UCSD-AML1 (cell line): ENCODE data around the gene DFFB.
A peak's percentile ranks its signal among the peaks of the same experiment; 100 is the strongest.

Experiments
- DNase-seq: peaks from one replicate; lab custom pipeline; 2025; ENCODE audit not compliant: unreplicated experiment; lab: John Stamatoyannopoulos, UW

Gene DFFB

DNA sequence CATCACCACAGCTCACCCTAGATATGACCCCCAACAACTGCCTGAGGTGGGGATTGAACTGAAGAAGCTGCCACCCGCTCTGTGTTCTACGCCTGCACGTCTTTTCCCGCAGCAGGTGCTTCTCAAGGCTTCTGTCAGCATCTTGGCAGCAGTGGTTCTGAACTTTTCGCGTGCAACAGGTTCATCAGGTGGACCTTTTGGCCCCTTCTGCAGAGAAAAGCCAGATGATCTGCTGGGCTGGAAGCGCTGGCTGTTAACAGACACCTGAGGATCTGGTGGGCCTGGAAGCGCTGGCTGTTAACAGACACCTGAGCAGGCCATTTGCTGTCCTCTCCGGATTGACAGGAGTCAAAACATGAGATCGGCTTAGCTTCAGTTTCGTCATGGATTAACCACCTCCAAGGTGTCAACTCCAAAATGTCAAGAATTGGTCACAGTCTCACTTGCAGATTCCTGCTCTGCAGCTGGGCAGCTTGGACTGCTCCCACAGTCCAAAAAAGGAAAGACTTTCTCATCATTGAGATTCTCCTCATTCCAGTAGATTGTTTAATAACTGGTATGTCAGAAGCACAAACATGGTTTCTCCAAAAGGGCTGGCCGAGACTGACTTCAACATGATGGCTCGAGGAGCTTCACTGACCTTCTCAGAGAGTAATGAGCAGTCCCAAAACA lies 38.1 kb downstream of the DFFB start:
- DNase-seq: no peak

DNA sequence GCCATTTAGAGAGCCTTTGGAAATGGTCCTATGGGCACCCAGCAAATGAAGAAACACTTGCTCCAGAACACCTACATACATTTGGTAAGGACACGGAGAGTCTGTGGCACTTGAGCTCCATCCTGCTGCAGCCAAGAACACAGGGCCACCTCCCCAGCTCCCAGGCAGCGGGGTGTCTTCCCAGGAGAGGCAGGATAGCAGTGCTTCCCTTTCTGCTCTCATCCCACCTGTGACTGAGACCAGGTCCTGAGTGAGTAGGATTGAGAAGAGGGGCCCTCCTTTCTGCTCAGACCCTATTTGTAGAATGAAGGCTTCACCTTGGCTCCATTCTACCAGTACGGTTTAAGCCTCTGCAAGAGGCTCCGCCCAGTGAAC lies 38.7 kb downstream of the DFFB start:
- no peak for DNase-seq

DNA sequence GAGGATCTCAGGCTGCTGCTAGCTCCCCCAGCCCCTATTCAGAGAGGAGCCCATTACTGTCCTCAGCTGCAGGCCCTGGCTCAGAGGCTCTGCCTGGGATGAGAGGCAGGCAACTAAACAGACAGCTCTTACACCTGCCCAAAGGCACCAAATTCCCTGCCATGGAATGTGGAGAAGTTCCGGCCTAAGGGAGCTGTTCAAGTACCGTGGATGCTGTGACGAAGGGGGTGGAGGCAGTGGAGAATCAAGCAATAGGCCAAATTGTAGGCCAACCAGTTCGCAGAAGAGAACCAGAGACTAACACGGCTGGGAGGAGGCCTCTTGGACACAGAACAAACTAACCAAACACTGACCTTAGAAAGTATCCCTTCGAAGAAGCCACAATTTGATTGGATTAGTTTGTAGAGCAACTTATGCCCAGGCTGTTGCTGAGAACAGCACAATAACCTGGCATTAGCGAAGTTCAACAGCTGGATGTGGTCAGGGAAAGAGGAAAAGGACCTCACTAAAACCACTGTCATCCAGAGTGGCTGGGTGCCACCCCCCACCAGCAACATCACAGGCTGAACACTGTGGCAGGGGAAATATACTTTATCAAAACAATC lies 39.2 kb downstream of the DFFB start:
- DNase-seq: peak; percentile 51

DNA sequence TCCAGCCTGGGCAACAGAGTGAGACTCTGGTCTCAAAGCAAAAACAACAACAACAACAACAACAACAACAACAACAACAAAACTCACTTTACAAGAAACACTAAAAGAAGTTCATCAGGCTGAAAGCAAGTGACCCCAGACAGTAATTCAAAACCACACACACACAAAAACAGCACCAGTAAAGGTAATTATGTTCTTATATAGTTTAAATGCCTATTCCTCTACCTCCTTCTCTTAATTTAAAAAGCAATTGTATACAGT lies 41.1 kb downstream of the DFFB start:
- no peak for DNase-seq

DNA sequence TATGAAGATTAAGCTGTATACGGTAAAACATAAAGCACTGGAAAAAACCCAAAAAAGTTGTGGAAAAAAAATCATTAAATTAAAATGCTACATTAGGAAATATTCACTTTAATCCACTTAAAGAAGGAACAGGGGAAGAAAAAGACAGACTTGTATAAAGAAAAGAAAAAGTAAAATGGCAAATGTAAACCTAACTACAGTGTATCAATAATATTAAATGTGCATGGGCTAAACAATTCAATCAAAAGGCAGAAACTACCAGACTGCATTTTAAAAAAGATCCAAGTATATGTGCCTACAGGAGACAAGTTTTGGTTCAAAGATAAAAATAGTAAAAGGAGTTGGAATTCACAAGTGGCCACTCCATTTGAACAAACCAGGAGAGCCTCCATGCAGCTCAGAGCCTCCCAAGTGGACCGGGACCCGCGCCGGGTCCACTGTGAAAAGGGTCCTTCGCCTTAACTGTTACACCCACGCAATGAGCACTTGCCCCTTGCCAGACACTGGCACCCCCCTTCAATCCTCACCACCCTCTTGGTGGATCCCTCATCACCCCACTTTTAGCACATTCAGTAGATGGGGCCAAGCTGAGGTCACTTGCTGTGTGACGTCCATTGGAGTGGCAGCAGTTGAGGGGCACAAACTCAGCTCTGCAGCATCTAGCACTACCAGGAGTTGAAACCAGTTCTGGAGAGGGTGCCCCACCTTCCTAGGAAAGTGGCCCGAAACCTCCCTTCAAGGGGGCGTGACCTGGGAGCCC lies 41.9 kb downstream of the DFFB start:
- DNase-seq: no peak

DNA sequence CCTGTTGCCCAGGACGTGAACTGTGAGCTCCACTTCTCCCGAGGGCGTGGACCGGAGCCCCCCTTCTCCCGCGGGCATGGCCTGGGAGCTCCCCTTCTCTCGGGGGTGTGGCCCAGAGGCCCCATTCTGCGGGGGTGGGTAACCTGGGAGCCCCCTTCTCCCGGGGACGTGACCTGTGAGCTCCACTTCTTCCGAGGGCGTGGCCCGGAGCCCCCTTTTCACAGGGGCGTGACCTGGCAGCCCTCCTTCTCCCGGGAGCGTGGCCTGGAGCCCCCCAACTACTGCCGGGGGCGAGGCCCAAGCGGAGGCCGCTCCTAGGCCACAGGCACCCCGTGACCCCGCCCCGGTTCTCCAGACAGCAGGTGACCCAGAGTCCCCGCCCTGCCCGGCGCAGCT lies 42.5 kb downstream of the DFFB start:
- DNase-seq: peak; percentile 74

DNA sequence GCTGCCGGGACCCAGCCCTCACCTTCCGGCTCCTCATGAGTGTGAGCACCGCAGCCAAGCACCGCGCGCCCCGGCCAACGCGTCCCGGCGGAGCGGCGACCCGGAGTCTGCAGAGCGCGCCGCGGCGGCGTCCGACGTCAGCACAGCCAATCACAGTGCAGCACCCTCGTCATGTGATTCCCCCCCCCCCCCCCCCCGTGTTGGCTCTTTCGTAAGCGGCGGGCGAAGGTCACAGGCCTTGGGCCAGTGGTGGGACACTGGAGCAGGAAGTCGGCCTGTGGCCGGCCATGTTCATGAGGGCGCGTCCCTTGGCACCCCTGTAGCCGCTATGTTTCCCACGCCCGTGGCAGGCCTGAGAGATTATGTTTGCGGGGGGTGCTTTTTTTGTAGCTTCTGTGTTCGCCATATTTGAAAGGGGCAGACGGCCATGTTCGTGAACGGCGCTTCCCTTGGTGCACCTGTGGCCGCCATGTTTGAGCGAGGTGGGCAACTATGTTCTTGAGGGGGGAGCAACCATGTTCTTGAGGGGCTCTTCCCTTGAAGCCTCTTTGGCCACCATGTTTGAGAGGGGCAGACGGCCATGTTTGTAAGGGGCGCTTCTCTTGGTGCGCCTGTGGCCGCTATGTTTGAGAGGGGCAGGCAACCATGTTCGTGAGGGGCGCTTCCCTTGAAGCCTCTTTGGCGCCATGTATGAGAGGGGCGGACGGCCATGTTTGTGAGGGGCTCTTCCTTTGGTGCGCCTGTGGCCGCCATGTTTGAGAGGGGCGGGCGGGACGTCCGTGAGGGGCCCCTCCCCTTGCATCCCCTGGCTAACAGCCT lies 43.1 kb downstream of the DFFB start, which contains the start of gene C1orf174:
Gene C1orf174, minus strand, starts transcription at position 123 of the 819 bp plus-strand sequence. Its CDS starts 86 bp downstream, at position 37.
- peak; percentile 98 for DNase-seq

DNA sequence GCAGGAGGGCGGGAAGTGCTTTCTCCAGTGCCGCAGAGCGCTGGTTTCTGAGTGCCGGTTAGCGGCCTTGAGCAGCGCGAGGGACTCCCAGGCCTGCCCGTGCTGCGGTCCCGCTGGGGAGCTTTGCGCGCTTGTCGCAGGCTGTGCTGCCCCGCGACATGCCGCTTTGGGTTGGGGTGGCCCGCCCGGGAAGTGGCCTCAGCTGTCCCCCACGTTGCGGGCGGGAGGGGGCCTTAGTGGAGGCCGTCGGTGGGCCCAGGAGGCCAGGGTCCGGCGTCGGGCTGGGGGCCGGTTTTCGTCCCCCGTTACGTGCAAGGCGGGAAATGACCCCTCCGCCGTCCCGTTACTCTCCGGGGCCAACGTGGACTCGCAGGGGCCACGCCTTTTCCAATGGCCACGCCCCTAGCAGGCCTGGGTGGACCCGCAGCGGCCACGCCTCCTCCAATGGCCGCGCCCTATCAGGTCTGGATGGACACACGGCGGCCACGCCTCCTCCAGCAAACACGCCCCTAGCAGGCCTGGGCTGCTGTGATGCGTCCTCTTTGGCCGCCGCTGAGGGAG lies 43.8 kb downstream of the DFFB start:
- peak; percentile 97 for DNase-seq

DNA sequence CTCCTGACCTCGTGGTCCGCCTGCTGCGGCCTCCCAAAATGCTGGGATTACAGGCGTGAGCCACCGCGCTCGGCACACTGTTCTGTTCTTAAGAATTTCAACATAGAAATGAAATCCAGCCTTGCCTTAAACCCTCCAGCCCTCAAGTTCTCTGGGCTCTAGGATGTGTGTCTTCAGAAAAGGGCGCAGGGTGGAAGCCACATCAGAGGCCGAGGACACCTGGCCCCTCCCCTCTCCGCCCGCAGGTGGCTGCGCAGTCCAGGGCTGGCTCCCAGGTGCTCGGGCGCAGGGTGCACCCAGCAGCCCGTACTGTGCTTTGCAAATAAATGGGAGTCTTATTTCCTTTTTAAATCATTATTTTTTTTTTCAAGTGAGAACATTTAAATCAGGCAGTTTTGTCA lies 44.8 kb downstream of the DFFB start:
- DNase-seq: no peak

DNA sequence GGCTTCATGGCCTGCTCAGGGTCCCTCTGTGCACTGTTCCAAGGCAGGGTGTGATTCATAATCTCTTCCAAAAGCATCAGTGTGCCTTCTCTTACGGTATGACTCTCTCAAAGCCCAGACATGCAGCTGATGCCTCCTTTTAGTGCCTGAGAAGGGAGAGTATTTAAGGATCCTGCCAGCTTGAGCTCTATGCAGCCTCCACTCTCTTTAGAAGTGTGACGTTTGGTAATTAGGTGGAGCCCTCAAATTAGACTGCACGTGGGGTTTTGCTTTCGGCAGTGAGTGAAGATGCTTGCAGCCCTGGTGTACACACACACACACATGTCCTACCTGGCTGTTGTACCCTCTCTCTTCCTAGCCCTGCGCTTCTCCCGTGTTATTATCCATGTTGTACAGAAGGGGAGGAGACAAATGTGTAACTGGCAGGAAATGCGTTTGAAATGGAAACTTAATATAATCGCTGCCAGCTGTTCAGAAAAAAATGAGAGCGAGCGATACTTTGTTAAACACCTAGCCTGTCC lies 45.4 kb downstream of the DFFB start:
- no peak for DNase-seq

DNA sequence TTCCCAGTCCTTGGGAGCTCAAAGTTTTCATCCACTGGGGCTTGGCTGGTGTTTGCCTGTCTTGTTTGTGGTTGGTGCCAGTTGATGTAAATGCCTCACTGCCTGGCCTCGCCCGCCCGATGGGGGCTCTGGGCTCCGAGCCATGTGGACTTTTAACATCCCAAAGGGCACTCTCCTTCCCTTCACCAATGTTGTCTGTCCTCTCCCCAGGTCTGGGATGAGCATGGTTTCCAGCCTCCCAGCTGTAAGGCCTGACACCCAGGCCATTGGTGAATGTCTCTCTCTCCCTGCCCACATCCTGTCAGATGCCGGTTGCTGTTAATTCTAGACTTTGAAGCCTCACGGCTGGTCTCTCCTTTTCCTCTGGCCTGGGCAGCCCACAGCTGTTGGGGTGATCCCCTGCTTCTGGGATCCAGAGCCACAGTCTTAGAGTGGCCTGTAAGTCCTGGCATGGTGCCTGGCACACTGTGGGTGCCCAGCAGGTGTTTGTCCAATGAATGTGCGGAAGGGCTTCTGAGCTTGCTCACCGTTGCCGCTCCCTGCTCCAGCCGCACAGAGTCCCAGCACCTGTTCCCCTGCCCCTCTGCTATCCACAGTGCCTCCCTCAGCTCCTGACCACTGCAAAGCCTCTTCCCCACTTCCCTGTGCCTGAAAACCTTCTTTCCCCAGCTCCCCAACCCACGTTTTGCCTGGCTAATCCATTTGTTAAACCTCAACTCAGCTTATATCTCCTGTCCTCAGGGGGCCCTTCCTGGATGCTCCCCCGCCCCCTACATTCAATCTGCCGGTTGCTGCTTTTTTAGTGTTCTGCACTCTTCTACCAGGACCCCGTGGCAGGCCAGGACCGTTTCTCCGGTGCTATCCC lies 46.1 kb downstream of the DFFB start:
- peak; percentile 64 for DNase-seq

DNA sequence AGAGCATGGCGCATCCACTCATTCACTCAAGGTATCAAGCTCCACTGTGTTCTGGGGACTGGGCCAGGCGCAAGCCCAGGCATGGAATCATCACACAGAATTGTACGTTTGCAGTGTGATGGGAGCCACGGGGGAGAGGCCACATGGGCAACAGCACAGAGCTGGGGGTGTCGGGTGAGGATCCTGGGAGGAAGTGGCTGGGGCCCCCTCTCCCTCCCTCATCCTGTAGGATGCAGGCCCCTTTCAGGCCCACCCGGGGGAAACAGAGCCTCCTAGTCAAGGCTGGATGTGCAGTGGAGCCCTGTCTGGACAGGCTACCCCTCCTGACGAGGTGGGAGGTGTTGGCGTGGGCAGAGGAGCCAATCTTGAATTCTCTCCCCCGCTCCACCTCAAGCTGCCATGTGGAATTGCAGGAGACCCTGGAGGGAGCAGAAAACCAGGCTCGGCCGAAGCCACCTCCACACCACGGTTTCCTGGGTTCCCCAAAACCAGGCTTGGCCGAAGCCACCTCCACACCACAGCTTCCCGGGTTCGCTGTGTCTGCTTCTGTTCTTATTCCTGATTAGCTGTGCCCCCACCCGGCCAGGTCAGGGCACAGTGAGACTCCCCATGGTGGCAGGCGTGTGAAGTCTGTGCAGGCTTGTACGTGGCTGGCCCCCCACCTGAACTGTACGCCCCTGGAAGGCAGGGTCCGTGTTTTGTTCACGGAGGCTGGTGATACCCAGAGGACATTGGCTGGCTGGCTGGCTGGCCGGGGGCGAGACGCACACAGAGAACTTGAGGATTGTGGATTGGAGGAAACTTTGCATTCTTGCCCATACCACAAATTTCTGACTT lies 46.9 kb downstream of the DFFB start:
- DNase-seq: no peak

DNA sequence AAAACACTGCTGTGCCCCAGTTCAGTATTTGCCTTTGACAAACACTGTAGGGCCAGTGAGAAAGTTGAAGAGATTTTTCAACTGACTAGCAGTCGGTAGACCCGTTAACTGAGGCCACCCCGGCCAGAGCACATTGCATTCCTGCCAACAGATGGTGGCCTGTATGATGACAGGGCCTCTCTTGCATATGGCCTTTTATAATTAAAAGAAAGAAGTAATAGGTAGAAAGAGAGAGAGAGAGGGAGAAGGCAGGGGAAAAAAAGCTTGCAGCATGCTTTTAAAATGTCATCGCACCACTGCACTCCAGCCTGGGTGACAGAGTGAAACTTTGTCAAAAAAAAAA lies 47.5 kb downstream of the DFFB start:
- DNase-seq: no peak

DNA sequence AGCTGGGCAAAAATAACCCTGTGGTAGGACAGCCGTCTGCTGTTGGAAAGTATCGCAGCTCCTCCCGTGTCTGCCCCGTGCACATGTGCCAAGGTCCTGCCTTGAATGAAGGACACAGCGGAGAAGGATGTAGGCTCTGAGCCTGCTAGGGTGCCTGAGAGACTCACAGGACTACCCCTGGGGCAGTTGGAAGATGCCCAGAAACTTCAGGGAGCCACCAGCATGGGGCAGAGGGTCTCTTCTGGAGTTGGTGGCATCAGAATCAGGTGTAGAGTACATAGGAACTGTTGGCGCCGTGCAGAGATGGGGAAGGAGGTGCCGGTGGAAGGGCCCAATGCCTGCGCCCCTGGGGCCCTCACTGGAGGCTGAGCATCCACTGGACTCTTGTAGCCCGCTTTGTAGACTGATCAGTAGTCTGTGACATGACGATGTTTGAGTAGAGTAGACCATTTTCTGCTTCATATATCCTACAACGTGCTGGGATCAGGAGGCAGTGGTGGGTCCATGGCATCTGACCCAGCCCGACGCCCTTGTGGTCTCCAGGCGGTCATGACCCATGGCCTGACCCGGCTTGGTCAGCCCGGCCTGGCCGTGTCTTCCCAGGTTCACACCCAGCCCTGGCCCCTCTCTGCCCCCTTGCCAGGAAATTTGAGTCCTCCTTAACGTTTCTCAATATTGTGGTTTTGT lies 48.1 kb downstream of the DFFB start:
- no peak for DNase-seq

DNA sequence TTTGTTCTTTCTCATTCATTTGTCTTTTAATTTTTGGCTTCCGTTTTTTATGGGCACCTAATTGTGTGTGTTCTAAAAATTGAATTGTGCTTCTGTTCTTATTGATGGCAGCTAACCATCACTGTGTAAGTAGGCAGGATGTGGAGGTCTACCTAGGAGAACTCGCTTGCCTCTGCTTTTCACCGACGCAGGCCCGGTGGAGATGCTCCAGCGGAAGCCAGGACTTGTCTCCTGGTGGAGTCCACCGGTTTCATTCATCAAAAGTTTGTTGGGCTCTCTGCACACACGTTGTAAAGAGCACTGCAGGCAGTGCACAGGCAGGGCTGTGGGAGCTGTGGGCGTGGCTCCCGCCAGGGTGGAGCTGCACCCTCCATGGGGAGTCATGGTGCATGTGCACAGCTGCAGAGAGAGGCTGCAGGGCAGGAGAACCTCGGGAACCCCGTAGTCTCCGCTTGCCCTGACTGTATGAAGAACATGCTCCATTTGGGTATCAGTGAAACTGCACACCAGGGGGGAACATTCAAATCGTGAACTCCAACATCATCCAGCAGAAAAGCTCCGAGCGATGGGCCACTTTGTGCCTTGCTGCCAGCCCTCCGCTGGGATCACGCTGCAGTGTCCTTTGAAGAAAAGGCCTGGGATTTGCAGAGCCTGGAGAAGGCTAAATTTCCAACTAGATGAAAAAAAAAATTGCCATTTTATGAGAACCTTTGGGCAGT lies 48.8 kb downstream of the DFFB start:
- no peak for DNase-seq

DNA sequence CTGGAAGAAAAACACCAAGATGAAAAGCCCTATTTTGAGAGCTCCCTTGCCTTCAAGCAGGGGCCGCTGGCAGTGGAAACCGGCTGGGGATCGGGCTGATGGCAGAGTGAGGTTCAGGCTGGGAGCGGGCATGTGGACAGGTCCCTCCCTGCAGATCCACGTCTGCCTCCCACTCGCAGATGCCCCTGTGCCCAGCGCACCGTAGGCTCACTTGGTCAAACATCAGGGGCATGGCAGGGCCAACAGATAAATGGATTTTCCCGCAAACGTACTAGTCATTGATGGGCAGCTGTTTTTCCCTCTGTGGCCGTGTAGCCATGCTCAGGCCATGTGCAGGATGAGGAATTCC lies 49.4 kb downstream of the DFFB start:
- DNase-seq: no peak

DNA sequence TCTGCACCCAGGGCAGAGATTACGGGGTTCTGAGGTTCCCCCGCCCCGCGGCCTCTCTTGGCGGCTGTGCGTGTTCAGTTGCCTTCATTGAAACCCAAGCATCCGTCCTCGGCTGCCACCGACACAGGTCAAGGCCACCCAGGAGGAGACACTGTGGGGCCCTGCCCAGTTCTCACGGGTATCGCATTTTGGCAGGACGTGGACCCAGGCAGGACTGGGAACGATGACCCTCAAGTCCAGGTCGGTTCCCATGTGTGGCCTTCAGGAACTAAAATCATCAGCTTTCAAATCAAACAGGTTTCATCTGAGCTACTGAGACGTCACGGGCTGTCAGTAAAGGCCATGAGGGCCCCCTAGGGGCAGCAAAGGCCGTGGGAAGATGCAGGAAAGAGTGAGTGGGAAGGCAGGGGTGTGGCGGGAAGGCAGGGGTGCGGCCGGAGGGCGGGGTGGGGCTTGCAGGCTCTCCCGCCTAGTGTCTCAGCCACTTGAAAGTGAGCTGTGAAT lies 49.8 kb downstream of the DFFB start:
- peak; percentile 77 for DNase-seq

DNA sequence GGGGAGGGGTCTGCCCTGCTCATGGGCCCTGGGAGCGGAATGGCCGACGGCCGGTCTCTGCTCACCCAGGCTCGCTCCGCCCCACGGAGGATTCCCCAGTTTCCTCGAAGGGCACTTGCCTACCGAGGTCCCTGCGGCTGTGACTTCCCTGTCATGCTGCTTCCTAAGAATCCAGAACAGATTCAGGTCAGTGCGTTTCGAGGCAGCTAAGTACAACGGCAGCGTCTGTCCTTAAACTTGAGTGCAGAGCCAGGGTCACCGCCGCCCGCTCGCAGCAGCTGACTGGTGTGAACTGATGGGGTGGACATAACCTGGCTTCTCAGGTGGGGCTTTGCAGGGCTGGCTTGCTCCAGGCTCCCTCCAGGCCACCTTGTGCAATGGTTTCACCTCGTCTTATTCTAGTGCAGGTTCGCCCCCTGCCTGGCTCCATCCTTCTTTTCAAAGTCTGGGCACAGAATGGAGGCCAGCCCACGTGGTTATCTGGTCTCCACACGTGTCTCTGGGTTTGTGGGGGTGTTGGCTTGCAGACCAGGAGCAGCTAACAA lies 50.4 kb downstream of the DFFB start:
- DNase-seq: no peak
